H1 (cell line): ENCODE measurements around the gene ARID1B.

Source experiments
- BRCA1 ChIP-seq: IDR thresholded peaks from 2 replicates; pipeline ENCODE4 v1.6.1; 2012; ENCODE audit warnings: low read depth, low read length, improper control_type of control experiment
- CTCF ChIP-seq, 3 experiments: IDR thresholded peaks; 1 replicate in 2 of 3; 2 replicates in 1 of 3; pipeline versions ENCODE4 v1.5.1 to v1.6.1; 2011; ENCODE audit warnings: low read length in 3 of 3, mild to moderate bottlenecking in 3 of 3, inconsistent platforms in 2 of 3, low read depth in 1 of 3, moderate library complexity in 1 of 3; ENCODE audit not compliant: insufficient read depth in 1 of 3; ENCODE audit errors: control extremely low read depth in 1 of 3
- EZH2 ChIP-seq: fragments of 200-600 bp; sonication (generic); IDR thresholded peaks from 2 replicates; pipeline ENCODE4 v1.7.1; 2012; ENCODE audit warnings: low read depth, mild to moderate bottlenecking, moderate library complexity, low read length, inconsistent platforms; ENCODE audit not compliant: severe bottlenecking
- MAFK ChIP-seq: IDR thresholded peaks from 2 replicates; pipeline ENCODE4 v1.6.1; 2012; ENCODE audit warnings: low read depth, mild to moderate bottlenecking, improper control_type of control experiment, low read length
- MAX ChIP-seq: IDR thresholded peaks from 2 replicates; pipeline ENCODE4 v1.6.1; 2012; ENCODE audit warnings: inconsistent platforms
- NRF1 ChIP-seq: IDR thresholded peaks from 2 replicates; pipeline ENCODE4 v1.6.1; 2011; ENCODE audit warnings: mild to moderate bottlenecking, low read depth, low read length, improper control_type of control experiment
- POLR2A ChIP-seq, 2 experiments: IDR thresholded peaks; 1 replicate in 1 of 2; 2 replicates in 1 of 2; pipeline ENCODE4 v1.6.1; 2011; ENCODE audit warnings: low read depth in 2 of 2, low read length in 2 of 2, mild to moderate bottlenecking in 2 of 2; ENCODE audit errors: control extremely low read depth in 1 of 2
- POLR2AphosphoS5 ChIP-seq: IDR thresholded peaks from 2 replicates; pipeline ENCODE4 v1.6.1; 2011; ENCODE audit warnings: low read depth, low read length
- SIRT6 ChIP-seq: IDR thresholded peaks from one replicate; pipeline ENCODE4 v1.7.1; 2012; ENCODE audit warnings: low read length, inconsistent platforms
- SP2 ChIP-seq: IDR thresholded peaks from 2 replicates; pipeline ENCODE4 v1.6.1; 2012; ENCODE audit warnings: mild to moderate bottlenecking, low read length, inconsistent platforms
- TAF1 ChIP-seq: IDR thresholded peaks from 2 replicates; pipeline ENCODE4 v1.6.1; 2011; ENCODE audit warnings: mild to moderate bottlenecking, low read depth, low read length
- USF2 ChIP-seq: IDR thresholded peaks from 2 replicates; pipeline ENCODE4 v1.6.1; 2011; ENCODE audit warnings: low read length, improper control_type of control experiment
- YY1 ChIP-seq: IDR thresholded peaks from 2 replicates; pipeline ENCODE4 v1.6.1; 2011; ENCODE audit warnings: low read depth, mild to moderate bottlenecking, low read length

- TF ChIP-seq POLR2AphosphoS5 (no peak), USF2 (no peak), NRF1 (no peak), EZH2 (no peak), MAX (no peak), SIRT6 (no peak), POLR2A (IDR thresholded peaks at IDR 0.05; ENCODE audit: control extremely low read depth in 1 of 2, low read depth in 2 of 2, low read length in 2 of 2) (no peak), YY1 (no peak), CTCF (IDR thresholded peaks at IDR 0.05; ENCODE audit: control extremely low read depth in 1 of 3, insufficient read depth in 1 of 3, low read depth in 1 of 3, low read length in 3 of 3) (no peak), TAF1 (no peak), SP2 (no peak), BRCA1 (no peak), MAFK (no peak)
These were observed 19.3 kb upstream of the ARID1B start for GRCh38 chr6:156757849-156758248.
